HepG2 (cell line): Measurements from ENCODE around the gene DNAJC24. TPM values are rescaled to one million over a fixed set of nuclear protein-coding genes. Genes with fewer than 3 reads are reported as not detected.

ENCODE experiments used
- CHCHD3 ChIP-seq: sonication (generic); formaldehyde crosslinking; IDR thresholded peaks from 2 replicates; pipeline ENCODE4 v1.8.0; 2022; ENCODE audit warnings: mild to moderate bottlenecking, missing genetic modification reagents, moderate library complexity
- EHMT2 ChIP-seq: fragments of 200-600 bp; sonication (generic); IDR thresholded peaks from 2 replicates; pipeline ENCODE4 v1.7.0; 2017; ENCODE audit warnings: antibody characterized with exemption, low read depth, low read length, borderline replicate concordance
- MBD4 ChIP-seq: IDR thresholded peaks from 2 replicates; pipeline ENCODE4 v1.6.1; 2012; ENCODE audit warnings: low read length, inconsistent platforms, borderline replicate concordance
- MXD3 ChIP-seq: IDR thresholded peaks from 2 replicates; pipeline ENCODE4 v1.6.1; 2016; ENCODE audit warnings: mild to moderate bottlenecking, missing biosample characterization, missing genetic modification reagents
- NFRKB ChIP-seq: fragments of 450-650 bp; IDR thresholded peaks from 2 replicates; pipeline ENCODE4 v1.6.1; 2017
- PCBP2 ChIP-seq: fragments of 200-400 bp; formaldehyde crosslinking; optimal IDR thresholded peaks from 2 replicates; pipeline ENCODE3; 2018; ENCODE audit warnings: low read length, low read depth; ENCODE audit not compliant: poor library complexity, severe bottlenecking
- POLR2AphosphoS5 ChIP-seq: IDR thresholded peaks from 2 replicates; pipeline ENCODE4 v1.6.1; 2012; ENCODE audit warnings: low read depth, low read length
- RBM39 ChIP-seq: fragments of 200-400 bp; formaldehyde crosslinking; IDR thresholded peaks from one replicate; pipeline ENCODE4 v1.6.1; 2018; ENCODE audit warnings: antibody characterized with exemption, mild to moderate bottlenecking, low read depth, low read length; ENCODE audit not compliant: poor library complexity, severe bottlenecking
- SMYD3 ChIP-seq: sonication (generic); formaldehyde crosslinking; IDR thresholded peaks from 2 replicates; pipeline ENCODE4 v1.8.1; 2023; ENCODE audit warnings: mild to moderate bottlenecking, missing genetic modification reagents
- TERF1 ChIP-seq: sonication (generic); formaldehyde crosslinking; IDR thresholded peaks from 2 replicates; pipeline ENCODE4 v1.8.0; 2022; ENCODE audit warnings: mild to moderate bottlenecking, missing genetic modification reagents, moderate library complexity
- ZNF3 ChIP-seq: IDR thresholded peaks from 2 replicates; pipeline ENCODE4 v1.7.0; 2017; ENCODE audit warnings: inconsistent platforms
- ZNF431 ChIP-seq: sonication (generic); formaldehyde crosslinking; IDR thresholded peaks from 2 replicates; pipeline ENCODE4 v1.9.0; 2022; ENCODE audit warnings: missing genetic modification reagents, low read depth, mild to moderate bottlenecking, borderline replicate concordance
- ZNF44 ChIP-seq: sonication (generic); formaldehyde crosslinking; IDR thresholded peaks from 2 replicates; pipeline ENCODE4 v1.5.1; 2020; ENCODE audit warnings: mild to moderate bottlenecking, missing genetic modification reagents
- ZNF441 ChIP-seq: sonication (generic); formaldehyde crosslinking; IDR thresholded peaks from 2 replicates; pipeline ENCODE4 v1.7.0; 2021; ENCODE audit warnings: missing genetic modification reagents, borderline replicate concordance
- ZNF496 ChIP-seq: sonication (generic); formaldehyde crosslinking; IDR thresholded peaks from 2 replicates; pipeline ENCODE4 v1.8.1; 2023; ENCODE audit warnings: mild to moderate bottlenecking, moderate library complexity, missing genetic modification reagents; ENCODE audit not compliant: insufficient replicate concordance
- ZNF562 ChIP-seq: sonication (generic); formaldehyde crosslinking; IDR thresholded peaks from 2 replicates; pipeline ENCODE4 v1.8.0; 2022; ENCODE audit warnings: missing genetic modification reagents, borderline replicate concordance
- ZNF572 ChIP-seq: sonication (generic); formaldehyde crosslinking; IDR thresholded peaks from 2 replicates; pipeline ENCODE4 v1.5.1; 2020; ENCODE audit warnings: mild to moderate bottlenecking, missing genetic modification reagents
- ZNF576 ChIP-seq: sonication (generic); formaldehyde crosslinking; IDR thresholded peaks from 2 replicates; pipeline ENCODE4 v1.4.0; 2020; ENCODE audit warnings: mild to moderate bottlenecking, missing genetic modification reagents
- ZNF639 ChIP-seq: conservative IDR thresholded peaks from 2 replicates; pipeline ENCODE4 v1.6.1; 2018; ENCODE audit warnings: missing genetic modification reagents
- ZNF761 ChIP-seq: sonication (generic); formaldehyde crosslinking; conservative IDR thresholded peaks from 2 replicates; pipeline ENCODE4 v1.4.0; 2020; ENCODE audit warnings: mild to moderate bottlenecking, missing genetic modification reagents
- ZNF800 ChIP-seq: sonication (generic); formaldehyde crosslinking; IDR thresholded peaks from 2 replicates; pipeline ENCODE4 v1.4.0; 2020; ENCODE audit warnings: missing genetic modification reagents
- polyA plus RNA-seq, 8 experiments: library from polyadenylated mRNA; depleted of rRNA in 3 of 8; stranded (reverse) in 7 of 8; unstranded in 1 of 8; fragments of >200 nt; fragmentation: Illumina TruSeq in 4 of 8; extraction: Trizol in 4 of 8; gene quantifications; 2 replicates each; pipeline versions ENCODE4 v1.2.1 to v1.2.3, GENCODE V29; 2011 to 2016; ENCODE audit warnings: low read depth in 4 of 8, missing spikeins in 1 of 8, mixed read lengths in 1 of 8; ENCODE audit not compliant: insufficient read depth in 1 of 8
- total RNA-seq, 5 experiments: library from RNA; depleted of rRNA; stranded (reverse); fragments of >200 nt; fragmentation: Illumina TruSeq; extraction: Trizol; gene quantifications; 2 replicates each; pipeline ENCODE4 v1.2.3, GENCODE V29; 2016; ENCODE audit warnings: low read depth in 1 of 5

The DNAJC24 gene
- total and polyA plus RNA-seq, 2 of the 13 experiments (the other 11 are each of a cell fraction or from before 2014, with no cell fraction given): 10.5 to 13.7 TPM

- TF ChIP-seq ZNF562 (CRISPR knock-in tag) (no peak), PCBP2 (no peak), ZNF3 (CRISPR knock-in tag) (no peak), ZNF639 (CRISPR knock-in tag) (no peak), ZNF441 (CRISPR knock-in tag) (peak; percentile 58; the same call in 1 of the 2 replicates), MBD4 (no peak), ZNF572 (CRISPR knock-in tag) (no peak), CHCHD3 (CRISPR knock-in tag) (no peak), ZNF761 (CRISPR knock-in tag) (no peak; the same call in 1 of the 2 replicates), TERF1 (CRISPR knock-in tag) (no peak), EHMT2 (peak; percentile 46; the same call in 1 of the 2 replicates), ZNF496 (no peak), NFRKB (no peak), MXD3 (peak; percentile 83; the same call in 1 of the 2 replicates), ZNF576 (CRISPR knock-in tag) (no peak), ZNF431 (CRISPR knock-in tag) (no peak), ZNF44 (no peak), SMYD3 (CRISPR knock-in tag) (no peak), RBM39 (peak; percentile 84), POLR2AphosphoS5 (peak; percentile 90), ZNF800 (CRISPR knock-in tag) (peak; percentile 23; the same call in 1 of the 2 replicates)
These were observed at the start of gene DNAJC24, which contains the start of gene DCDC1 (continued) for GRCh38 chr11:31369348-31370329.
